ENCODE data around the gene FAM228A.

The FAM228A gene

DNA sequence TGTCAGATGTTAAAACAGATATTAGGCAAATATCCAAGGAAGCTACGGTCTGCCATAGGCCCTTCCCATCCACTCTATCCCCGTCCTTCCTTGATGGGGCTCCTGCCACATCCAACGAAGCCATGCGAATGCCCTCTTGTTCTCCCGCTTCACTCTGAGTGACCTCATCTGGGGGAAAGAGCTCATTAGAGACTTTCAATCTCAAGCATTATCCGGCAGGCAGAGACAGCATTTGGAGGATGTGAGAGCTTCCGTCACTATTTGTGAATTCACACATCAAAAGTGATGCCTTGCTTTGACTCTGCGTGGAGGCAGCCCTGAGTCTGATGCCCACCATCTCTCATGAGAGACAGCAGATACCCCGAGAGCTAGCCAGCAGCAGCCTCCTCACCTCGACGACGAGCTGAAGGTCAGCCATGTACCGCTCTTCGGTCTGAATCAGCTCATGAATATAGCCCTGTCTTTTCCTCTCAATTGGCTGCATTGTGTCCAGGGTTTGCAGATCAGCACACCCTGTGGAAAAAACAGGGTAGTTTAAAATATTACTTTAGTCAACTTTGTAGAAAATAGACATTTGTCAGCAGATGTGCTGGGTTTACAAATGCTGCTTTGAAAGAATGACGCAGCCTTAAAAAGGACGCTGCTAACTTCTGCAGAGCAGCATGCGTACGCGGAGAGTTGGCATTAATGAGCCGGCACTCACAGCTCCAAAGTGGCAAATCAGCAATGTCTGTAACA is 45.9 kb downstream of the FAM228A start:
- FAIRE-seq = no peak

DNA sequence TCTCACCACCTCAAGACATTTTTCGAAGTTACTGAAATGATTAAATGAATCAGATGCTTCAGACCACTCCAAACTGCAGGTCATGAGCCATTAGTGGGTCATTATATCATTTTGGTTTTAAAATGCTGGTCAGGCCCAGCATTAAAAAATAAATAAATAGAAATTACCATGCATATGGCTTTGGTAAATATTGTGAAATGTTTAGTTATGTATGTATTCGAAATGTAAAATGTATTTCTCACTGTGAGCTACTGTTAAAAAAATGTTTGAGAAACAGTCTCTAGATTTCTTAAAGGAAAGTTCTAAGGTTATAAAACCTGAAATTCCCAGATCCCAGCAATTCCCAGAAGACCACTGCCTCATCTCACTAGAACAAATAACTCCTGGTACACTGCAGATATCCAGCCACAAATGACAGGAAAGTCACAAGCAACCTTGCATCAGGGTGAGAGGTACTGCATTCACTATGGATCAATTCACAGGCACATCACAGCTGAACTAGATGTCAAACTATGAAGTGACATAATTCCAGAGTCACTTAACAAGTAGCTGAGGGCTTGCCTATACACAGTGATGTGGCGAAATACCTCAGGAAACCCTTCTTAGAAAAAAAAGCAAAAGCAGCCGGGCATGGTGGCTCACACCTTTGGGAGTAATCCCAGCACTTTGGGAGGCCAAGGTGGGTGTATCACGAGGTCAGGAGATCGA is 46.6 kb downstream of the FAM228A start:
- FAIRE-seq (no peak), DNase-seq (ENCODE audit: extremely low spot score, insufficient read length, low read depth) (no peak)

More for the DNA sequence above, 45.9 kb downstream of the FAM228A start:
- no peak for DNase-seq (ENCODE audit: extremely low spot score, insufficient read length, low read depth)

DNA sequence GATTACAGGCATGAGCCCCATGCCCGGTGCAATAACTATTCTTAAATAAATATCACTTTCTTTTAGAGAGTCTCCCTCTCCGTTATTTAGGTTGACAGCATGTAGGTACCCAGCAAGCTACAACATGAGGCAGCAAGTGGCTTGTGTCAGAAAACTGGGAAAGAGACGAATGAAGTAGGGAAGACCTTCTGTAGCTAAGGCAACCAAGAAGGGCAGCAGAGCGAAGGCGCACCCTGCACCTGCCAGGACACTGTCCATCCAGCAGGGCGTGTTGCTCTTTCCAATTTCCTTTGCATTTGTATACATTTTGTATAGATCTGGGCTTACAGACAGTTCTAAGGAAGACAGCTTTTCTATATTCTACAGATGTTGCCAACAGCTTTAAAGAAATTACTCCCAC is 48.1 kb downstream of the FAM228A start:
- DNase-seq (ENCODE audit: extremely low spot score, insufficient read length, low read depth) (no peak), FAIRE-seq (no peak)

DNA sequence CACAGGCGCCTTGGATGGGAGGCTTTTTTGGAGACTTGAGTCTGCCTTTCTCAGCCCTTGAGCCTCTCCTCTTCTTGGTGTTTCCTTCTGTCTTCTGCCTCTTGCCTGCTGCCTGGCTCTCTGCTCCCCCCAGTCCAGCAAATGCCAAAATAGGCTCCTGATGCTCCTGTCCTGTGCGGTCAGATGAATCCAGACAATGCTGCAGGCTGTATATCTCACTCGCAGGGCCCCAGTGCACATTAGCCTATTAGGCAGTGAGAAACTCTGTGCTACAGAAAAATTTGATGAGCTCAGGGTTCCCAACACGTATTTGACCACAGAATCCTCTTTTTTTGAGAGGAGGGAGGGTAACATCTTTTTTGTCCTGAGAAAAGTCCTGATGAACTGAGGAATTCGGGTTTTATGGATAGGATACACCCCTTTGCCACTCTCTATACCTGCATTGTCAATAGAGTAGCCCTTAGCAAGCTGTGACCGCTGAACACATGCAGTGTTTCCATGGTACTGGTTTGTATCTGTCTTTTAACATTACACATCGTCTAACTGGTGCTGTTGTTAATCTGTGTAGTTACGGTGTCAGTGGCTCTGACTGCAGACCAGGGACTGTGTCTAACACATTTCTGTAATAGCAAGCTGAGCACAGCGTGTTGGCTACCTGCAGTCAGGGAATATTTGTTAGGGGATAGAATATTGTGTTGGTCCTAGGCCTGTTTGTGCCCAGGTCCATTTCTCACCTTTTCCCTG is 50.8 kb downstream of the FAM228A start:
- FAIRE-seq (no peak), DNase-seq (ENCODE audit: extremely low spot score, insufficient read length, low read depth) (no peak)

DNA sequence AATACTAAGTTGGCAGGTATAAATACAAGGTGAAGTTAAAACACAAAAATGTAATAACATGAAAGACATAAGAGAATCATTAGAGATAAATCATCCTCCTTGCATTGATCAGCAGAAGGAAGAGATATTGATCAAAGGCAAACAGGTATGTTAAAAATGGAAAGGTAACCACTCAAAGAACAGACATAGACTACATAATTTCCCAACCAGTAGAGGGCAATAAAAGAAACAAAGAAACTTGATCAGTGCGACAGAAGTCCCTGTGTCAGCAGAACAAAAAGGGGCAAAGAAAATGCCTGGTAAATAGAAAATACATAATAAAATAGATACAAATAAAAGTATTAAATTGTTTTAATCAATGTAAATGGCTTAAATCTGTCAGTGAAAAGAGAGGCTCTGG is 53.6 kb downstream of the FAM228A start:
- DNase-seq (ENCODE audit: extremely low spot score, insufficient read length, low read depth) (no peak), FAIRE-seq (no peak)

DNA sequence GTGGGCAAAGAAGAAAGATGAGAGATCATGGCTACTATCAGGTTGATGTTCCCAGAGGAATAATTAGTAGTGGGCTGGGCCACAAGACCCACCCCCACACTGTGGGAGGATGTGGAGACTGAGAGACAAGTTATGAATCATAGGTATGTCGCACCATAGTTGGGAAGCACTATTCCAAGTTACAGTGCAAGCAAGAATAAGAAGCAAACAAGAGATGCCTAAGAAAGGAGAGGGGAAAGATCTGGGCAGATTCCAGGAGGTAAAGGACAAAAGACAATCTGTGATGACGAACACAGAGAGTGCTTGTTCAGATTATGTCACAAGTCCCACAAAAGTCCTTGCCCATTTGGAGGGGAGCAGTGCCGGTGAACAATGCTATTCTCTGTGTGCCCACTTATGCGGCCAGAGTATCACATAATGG is 56.6 kb downstream of the FAM228A start:
- FAIRE-seq (no peak), DNase-seq (ENCODE audit: extremely low spot score, insufficient read length, low read depth) (no peak)

DNA sequence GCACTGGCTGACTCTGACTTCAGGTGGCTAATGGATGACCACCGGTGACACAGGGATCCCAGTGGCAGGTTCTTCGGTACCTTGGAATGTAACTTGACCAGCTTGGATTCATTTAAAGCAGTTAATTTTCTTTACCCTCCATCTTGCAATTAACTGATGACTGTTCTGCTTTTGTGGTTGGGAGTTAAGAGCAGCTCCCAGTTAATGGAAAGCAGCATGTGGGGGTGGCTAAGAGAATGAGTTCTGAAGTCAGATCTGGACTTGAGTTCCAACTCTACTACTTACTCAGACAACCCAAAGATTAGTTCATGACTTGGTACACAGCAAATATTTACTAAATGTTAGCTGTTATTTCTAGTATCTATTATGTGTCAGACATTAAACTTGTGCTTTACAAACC is 58.5 kb downstream of the FAM228A start:
- FAIRE-seq = no peak
- no peak for DNase-seq (ENCODE audit: extremely low spot score, insufficient read length, low read depth)

DNA sequence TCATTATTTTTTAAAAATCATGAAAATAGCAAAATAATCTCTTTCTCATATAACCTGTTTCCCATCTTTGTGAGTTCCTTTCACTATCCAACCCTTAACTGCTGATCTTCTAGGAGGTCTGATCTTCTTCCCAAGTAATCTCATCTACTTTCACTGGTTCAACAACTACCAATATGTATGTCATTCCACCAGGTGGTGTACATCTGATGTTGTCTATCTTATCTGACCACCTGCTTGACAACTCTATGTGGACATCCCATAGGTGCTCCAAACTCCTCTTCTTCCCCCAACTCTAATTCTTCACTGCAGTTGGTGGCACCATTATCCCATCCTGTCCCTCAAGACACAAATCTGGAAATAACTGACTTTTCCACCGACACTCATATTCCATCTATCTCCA is 62.5 kb downstream of the FAM228A start:
- FAIRE-seq (no peak), DNase-seq (ENCODE audit: extremely low spot score, insufficient read length, low read depth) (no peak)

DNA sequence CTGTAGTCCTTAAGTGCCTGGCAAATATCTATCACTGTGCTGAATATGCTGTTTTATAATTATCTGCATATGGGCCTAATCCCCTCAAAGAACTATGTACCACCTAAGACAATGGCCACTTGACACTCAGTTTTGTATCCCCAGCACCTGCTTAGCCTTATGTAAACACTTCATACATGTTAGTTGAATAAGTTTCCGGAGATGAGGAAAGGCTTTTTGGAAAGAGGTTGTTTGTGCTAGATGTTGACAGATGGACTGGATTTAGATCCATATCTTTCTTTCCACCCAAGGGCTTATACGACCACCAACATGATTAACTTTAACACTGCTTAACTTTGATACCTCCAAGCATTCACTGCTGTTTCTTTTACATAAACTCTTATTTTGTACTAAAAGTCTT is 63.3 kb downstream of the FAM228A start:
- DNase-seq (ENCODE audit: extremely low spot score, insufficient read length, low read depth) = no peak
- FAIRE-seq = no peak

DNA sequence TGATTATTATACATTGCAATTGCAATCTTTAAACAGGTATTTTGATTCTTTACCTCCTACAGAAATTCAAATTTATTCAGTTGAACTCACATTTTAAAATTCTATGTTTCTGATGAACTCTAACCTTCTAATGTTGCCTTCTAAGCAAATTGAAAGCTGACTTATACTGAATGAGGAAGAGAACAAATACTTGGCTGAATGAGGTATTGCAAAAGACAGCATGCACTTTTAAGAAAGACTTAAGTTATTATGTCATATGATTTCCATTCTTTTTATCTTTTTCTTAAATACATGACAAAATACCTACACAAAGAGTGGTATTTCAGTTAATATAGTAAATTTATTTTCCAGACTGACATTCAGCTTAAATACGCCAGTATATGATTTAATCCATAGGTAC is 64.7 kb downstream of the FAM228A start:
- no peak for DNase-seq (ENCODE audit: extremely low spot score, insufficient read length, low read depth)
- FAIRE-seq = no peak
